ENCODE measurements around the gene AGAP1.

The AGAP1 gene

GRCh38 chr2:235879116-235879515 lies 385.3 kb downstream of the AGAP1 start:
- DNase-seq (ENCODE audit: low read depth), result no peak

- no peak for DNase-seq (ENCODE audit: low read depth)
Observed at GRCh38 chr2:235883675-235884074, 389.8 kb downstream of the AGAP1 start.

- no peak for DNase-seq (ENCODE audit: low read depth)
Observed at GRCh38 chr2:235889302-235889630, 395.4 kb downstream of the AGAP1 start.

GRCh38 chr2:235893129-235893698 lies 399.4 kb downstream of the AGAP1 start:
- DNase-seq (ENCODE audit: low read depth), result no peak

GRCh38 chr2:235894839-235895238 lies 401.0 kb downstream of the AGAP1 start:
- DNase-seq (ENCODE audit: low read depth), result no peak

GRCh38 chr2:235896061-235896460 lies 402.2 kb downstream of the AGAP1 start:
- no peak for DNase-seq (ENCODE audit: low read depth)

GRCh38 chr2:235897992-235898391 lies 404.1 kb downstream of the AGAP1 start:
- no peak for DNase-seq (ENCODE audit: low read depth)

- no peak for DNase-seq (ENCODE audit: low read depth)
Observed at GRCh38 chr2:235898766-235899165, 404.9 kb downstream of the AGAP1 start.

- DNase-seq (ENCODE audit: low read depth), result no peak
Observed at GRCh38 chr2:235900631-235901030, 406.8 kb downstream of the AGAP1 start.

- no peak for DNase-seq (ENCODE audit: low read depth)
Observed at GRCh38 chr2:235901243-235901642, 407.4 kb downstream of the AGAP1 start.

GRCh38 chr2:235903782-235904584 lies 410.1 kb downstream of the AGAP1 start:
- DNase-seq (ENCODE audit: low read depth), result no peak

GRCh38 chr2:235904585-235904931 lies 410.7 kb downstream of the AGAP1 start:
- DNase-seq (ENCODE audit: low read depth), result no peak

GRCh38 chr2:235908826-235909225 lies 415.0 kb downstream of the AGAP1 start:
- DNase-seq (ENCODE audit: low read depth), result no peak

GRCh38 chr2:235909358-235909757 lies 415.5 kb downstream of the AGAP1 start:
- no peak for DNase-seq (ENCODE audit: low read depth)

GRCh38 chr2:235910067-235910466 lies 416.2 kb downstream of the AGAP1 start:
- DNase-seq (ENCODE audit: low read depth), result no peak

GRCh38 chr2:235911125-235911524 lies 417.3 kb downstream of the AGAP1 start:
- DNase-seq (ENCODE audit: low read depth), result no peak

GRCh38 chr2:235911633-235912233 lies 417.9 kb downstream of the AGAP1 start:
- no peak for DNase-seq (ENCODE audit: low read depth)

GRCh38 chr2:235914756-235915155 lies 420.9 kb downstream of the AGAP1 start:
- DNase-seq (ENCODE audit: low read depth), result no peak

GRCh38 chr2:235917506-235917905 lies 423.7 kb downstream of the AGAP1 start:
- DNase-seq (ENCODE audit: low read depth), result no peak

GRCh38 chr2:235918876-235919275 lies 425.0 kb downstream of the AGAP1 start:
- DNase-seq (ENCODE audit: low read depth), result no peak

- DNase-seq (ENCODE audit: low read depth), result no peak
Observed at GRCh38 chr2:235920216-235920865, 426.5 kb downstream of the AGAP1 start.

- DNase-seq (ENCODE audit: low read depth), result no peak
Observed at GRCh38 chr2:235921508-235922191, 427.8 kb downstream of the AGAP1 start.

- DNase-seq (ENCODE audit: low read depth), result no peak
Observed at GRCh38 chr2:235922839-235923238, 429.0 kb downstream of the AGAP1 start.

Measured in activated T-cell treated with anti-CD3 and anti-CD28 coated beads for 1 hour (primary cell).